IPS-NIHi7 (cell line): Measurements from ENCODE around the gene PDE8B.
A peak's percentile ranks its signal among the peaks of the same experiment; 100 is the strongest.
"Not testable (repeated sequence)": the region's sequence is repeated elsewhere in the genome, so short reads cannot be mapped to it uniquely, and the experiment has no call there.

Source experiments
- DNase-seq: peaks from one replicate; pipeline ENCODE4 v3.0.0; 2012; ENCODE audit warnings: mixed read lengths; ENCODE audit errors: extremely low spot score

The PDE8B gene

GRCh38 chr5:77358255-77359205 is 148.1 kb downstream of the PDE8B start:
- no peak for DNase-seq

GRCh38 chr5:77359231-77359630 is 148.8 kb downstream of the PDE8B start:
- DNase-seq = no peak

GRCh38 chr5:77360381-77360780 is 149.9 kb downstream of the PDE8B start:
- DNase-seq = no peak

GRCh38 chr5:77360973-77361372 is 150.5 kb downstream of the PDE8B start:
- DNase-seq = no peak

GRCh38 chr5:77366717-77367500 is 156.4 kb downstream of the PDE8B start:
- peak; percentile 31 for DNase-seq

- DNase-seq = no peak
Measured at GRCh38 chr5:77367741-77368140, 157.3 kb downstream of the PDE8B start.

- DNase-seq = no peak
Measured at GRCh38 chr5:77368367-77368766, 157.9 kb downstream of the PDE8B start.

GRCh38 chr5:77369566-77369965 is 159.1 kb downstream of the PDE8B start:
- no peak for DNase-seq

- DNase-seq = no peak
Measured at GRCh38 chr5:77374686-77375085, 164.2 kb downstream of the PDE8B start.

- DNase-seq = no peak
Measured at GRCh38 chr5:77376609-77377300, 166.3 kb downstream of the PDE8B start.

- DNase-seq = no peak
Measured at GRCh38 chr5:77379558-77380061, 169.1 kb downstream of the PDE8B start.

- DNase-seq = no peak
Measured at GRCh38 chr5:77380636-77381035, 170.2 kb downstream of the PDE8B start.

- DNase-seq = not testable (repeated sequence)
Measured at GRCh38 chr5:77383336-77383735, 172.9 kb downstream of the PDE8B start.

- DNase-seq = not testable (repeated sequence)
Measured at GRCh38 chr5:77386340-77386739, 175.9 kb downstream of the PDE8B start.

- DNase-seq = no peak
Measured at GRCh38 chr5:77389746-77390145, 179.3 kb downstream of the PDE8B start.

GRCh38 chr5:77390221-77390620 is 179.7 kb downstream of the PDE8B start:
- DNase-seq = no peak

GRCh38 chr5:77390795-77391194 is 180.3 kb downstream of the PDE8B start:
- no peak for DNase-seq

- DNase-seq = no peak
Measured at GRCh38 chr5:77391240-77391765, 180.8 kb downstream of the PDE8B start.

GRCh38 chr5:77394064-77394715 is 183.7 kb downstream of the PDE8B start:
- DNase-seq = no peak

- DNase-seq = no peak
Measured at GRCh38 chr5:77396017-77396416, 185.5 kb downstream of the PDE8B start.

- no peak for DNase-seq
Measured at GRCh38 chr5:77397686-77398292, 187.3 kb downstream of the PDE8B start.
